Cardiac muscle cell (in vitro differentiated cells and primary cell): ENCODE results near the gene EPHB2. TPM values are rescaled to one million over a fixed set of nuclear protein-coding genes. Genes with fewer than 3 reads are reported as not detected.

ENCODE experiments used
- DNase-seq, 2 donors: peaks; one replicate each; pipeline versions ENCODE4 v3.0.0 to v3.0.0-alpha.2; 2010 to 2017; ENCODE audit warnings: low read depth in 1 of 2, low spot score in 1 of 2
- H3K27ac ChIP-seq: fragments of 200-600 bp; sonication (generic); 2 replicates; pipeline ENCODE4 v1.5.1; 2016
- H3K27me3 ChIP-seq: fragments of 200-600 bp; sonication (generic); 2 replicates; pipeline ENCODE4 v1.6.0; 2016; ENCODE audit warnings: control low read depth
- H3K36me3 ChIP-seq: fragments of 200-600 bp; sonication (generic); 2 replicates; pipeline ENCODE4 v1.5.1; 2016; ENCODE audit warnings: control low read depth
- H3K4me1 ChIP-seq: fragments of 200-600 bp; sonication (generic); 2 replicates; pipeline ENCODE4 v1.8.1; 2017; ENCODE audit warnings: low read depth, mild to moderate bottlenecking, mixed run types
- H3K4me3 ChIP-seq: fragments of 200-600 bp; sonication (generic); 2 replicates; pipeline ENCODE4 v1.5.1; 2016; ENCODE audit warnings: mild to moderate bottlenecking
- H3K9me3 ChIP-seq: fragments of 200-600 bp; sonication (generic); 2 replicates; pipeline ENCODE4 v1.5.1; 2017; ENCODE audit warnings: low read depth, mild to moderate bottlenecking, control low read depth
- polyA plus RNA-seq: library from polyadenylated mRNA; unstranded; fragments of >200 nt; fragmentation: Nextera tagmentation; extraction: Ambion mirVana; gene quantifications from 2 replicates; pipeline ENCODE4 v1.2.1, GENCODE V29; 2016
- total RNA-seq: library from RNA; depleted of rRNA; stranded (reverse); fragments of >200 nt; gene quantifications from 2 replicates; pipeline ENCODE4 v1.2.3, GENCODE V29; 2016
- TF ChIP-seq, protein P1 (sequence below): IDR thresholded peaks from 2 replicates; pipeline ENCODE4 v1.5.1; 2012; ENCODE audit warnings: low read depth, mild to moderate bottlenecking, low read length

Gene EPHB2
- total and polyA plus RNA-seq, 2 experiments from 2014 or later: 38.8 to 96.3 TPM

GRCh38 chr1:22738069-22738435 lies 27.4 kb downstream of the EPHB2 start:
- no peaks in the 10 kb centered on the region for H3K27me3 ChIP-seq
- TF ChIP-seq, protein P1, sequence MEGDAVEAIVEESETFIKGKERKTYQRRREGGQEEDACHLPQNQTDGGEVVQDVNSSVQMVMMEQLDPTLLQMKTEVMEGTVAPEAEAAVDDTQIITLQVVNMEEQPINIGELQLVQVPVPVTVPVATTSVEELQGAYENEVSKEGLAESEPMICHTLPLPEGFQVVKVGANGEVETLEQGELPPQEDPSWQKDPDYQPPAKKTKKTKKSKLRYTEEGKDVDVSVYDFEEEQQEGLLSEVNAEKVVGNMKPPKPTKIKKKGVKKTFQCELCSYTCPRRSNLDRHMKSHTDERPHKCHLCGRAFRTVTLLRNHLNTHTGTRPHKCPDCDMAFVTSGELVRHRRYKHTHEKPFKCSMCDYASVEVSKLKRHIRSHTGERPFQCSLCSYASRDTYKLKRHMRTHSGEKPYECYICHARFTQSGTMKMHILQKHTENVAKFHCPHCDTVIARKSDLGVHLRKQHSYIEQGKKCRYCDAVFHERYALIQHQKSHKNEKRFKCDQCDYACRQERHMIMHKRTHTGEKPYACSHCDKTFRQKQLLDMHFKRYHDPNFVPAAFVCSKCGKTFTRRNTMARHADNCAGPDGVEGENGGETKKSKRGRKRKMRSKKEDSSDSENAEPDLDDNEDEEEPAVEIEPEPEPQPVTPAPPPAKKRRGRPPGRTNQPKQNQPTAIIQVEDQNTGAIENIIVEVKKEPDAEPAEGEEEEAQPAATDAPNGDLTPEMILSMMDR: no peak
- H3K36me3 ChIP-seq: no peaks in the 10 kb centered on the region
- H3K27ac ChIP-seq: no peak overlapping the region
- DNase-seq: no peak
- H3K9me3 ChIP-seq: no peaks in the 10 kb centered on the region
- H3K4me3 ChIP-seq: no peak overlapping the region
- H3K4me1 ChIP-seq: peaks cover 32% of the 10 kb centered on the region

- TF ChIP-seq, protein P1: no peak
- Histone ChIP-seq H3K4me1 (peaks cover 32% of the 10 kb centered on the region), H3K36me3 (no peaks in the 10 kb centered on the region), H3K9me3 (no peaks in the 10 kb centered on the region), H3K27ac (no peak overlapping the region), H3K27me3 (no peaks in the 10 kb centered on the region), H3K4me3 (no peak overlapping the region)
- no peak for DNase-seq
Measured at GRCh38 chr1:22738522-22738921, 27.9 kb downstream of the EPHB2 start.

GRCh38 chr1:22739648-22740385 lies 29.2 kb downstream of the EPHB2 start:
- Histone ChIP-seq H3K9me3 (no peaks in the 10 kb centered on the region), H3K4me3 (no peak overlapping the region), H3K27ac (peak overlapping the region; percentile 31), H3K4me1 (peaks cover 34% of the 10 kb centered on the region), H3K36me3 (no peaks in the 10 kb centered on the region), H3K27me3 (no peaks in the 10 kb centered on the region)
- TF ChIP-seq, protein P1: no peak
- DNase-seq: peak in 1 of 2 donors; percentile 96

DNA sequence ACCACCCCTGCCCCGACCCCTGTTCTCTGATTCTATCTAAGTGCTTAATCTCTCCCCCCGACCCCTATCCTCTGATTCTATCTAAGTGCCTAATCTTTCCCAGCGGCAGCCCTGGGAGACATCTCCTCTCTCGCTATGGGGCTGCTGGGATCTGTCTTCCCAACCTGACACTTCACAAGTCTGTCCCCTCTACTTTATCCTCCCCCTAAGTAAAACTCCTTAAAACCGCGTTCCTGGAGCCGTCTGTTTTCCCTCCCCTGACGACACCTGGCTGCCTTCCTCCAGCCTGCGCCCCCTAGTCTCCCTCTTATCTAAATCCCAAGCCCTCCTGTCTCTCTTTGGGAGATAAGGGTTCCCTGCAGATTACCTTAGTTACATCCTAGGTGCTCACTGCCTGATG lies 30.5 kb downstream of the EPHB2 start:
- TF ChIP-seq, protein P1: no peak
- Histone ChIP-seq H3K9me3 (no peaks in the 10 kb centered on the region), H3K27ac (peak overlapping the region; percentile 31), H3K36me3 (no peaks in the 10 kb centered on the region), H3K4me1 (peaks cover 42% of the 10 kb centered on the region), H3K4me3 (no peak overlapping the region), H3K27me3 (no peaks in the 10 kb centered on the region)
- peak in 1 of 2 donors; percentile 45 for DNase-seq

GRCh38 chr1:22745669-22746585 lies 35.3 kb downstream of the EPHB2 start:
- DNase-seq: peak in 1 of 2 donors; percentile 72
- no peaks in the 10 kb centered on the region for H3K9me3 ChIP-seq
- H3K4me1 ChIP-seq: peaks cover 30% of the 10 kb centered on the region
- H3K27ac ChIP-seq: peak overlapping the region; percentile 29
- H3K4me3 ChIP-seq: no peak overlapping the region
- TF ChIP-seq, protein P1: no peak
- H3K36me3 ChIP-seq: no peaks in the 10 kb centered on the region
- H3K27me3 ChIP-seq: no peaks in the 10 kb centered on the region
